ENCODE measurements around the gene RNF207. TPM values are rescaled to one million over a fixed set of nuclear protein-coding genes. Genes with fewer than 3 reads are reported as not detected.

The RNF207 gene
- total RNA-seq, 1 experiment from 2014 or later: 4.9 TPM

DNA sequence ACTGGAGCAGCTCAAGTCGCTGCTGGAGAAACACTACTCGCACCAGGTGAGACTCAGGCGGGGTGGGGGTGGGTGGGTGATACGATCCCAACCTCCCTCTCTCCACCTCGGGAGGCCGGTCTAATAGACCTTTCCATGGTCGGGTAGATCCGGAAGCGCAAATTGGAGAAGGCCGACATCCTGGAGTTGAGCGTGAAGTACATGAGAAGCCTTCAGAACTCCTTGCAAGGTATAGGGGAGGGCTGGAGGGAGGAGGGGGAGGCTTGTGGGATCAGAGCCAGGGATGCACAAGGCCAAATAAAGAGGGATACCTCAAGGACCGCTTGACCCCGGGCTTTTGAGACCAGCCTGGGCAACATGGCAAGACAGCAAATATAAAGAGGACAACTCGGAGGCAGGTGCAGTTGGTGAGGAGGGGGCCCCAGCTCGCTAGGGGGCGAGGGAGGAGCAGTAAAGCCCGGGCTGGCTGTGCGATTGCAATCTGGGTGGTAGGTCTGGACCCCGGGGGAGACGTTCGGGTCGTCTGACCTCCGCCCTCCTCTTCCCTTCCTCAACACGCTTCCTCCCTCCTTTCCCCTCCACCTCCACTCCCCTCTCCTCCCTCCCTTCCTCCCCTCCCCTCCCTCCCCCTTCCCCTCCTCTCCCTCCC lies 38.6 kb downstream of the RNF207 start:
- Histone ChIP-seq H3K27ac (ENCODE audit: insufficient read length, low read depth, low read length) (no peak overlapping the region), H4K91ac (ENCODE audit: insufficient read length, low read depth, low read length) (no peak overlapping the region), H3K56ac (ENCODE audit: insufficient read length, low read depth, low read length) (no peak overlapping the region), H2BK120ac (ENCODE audit: low read depth, low read length, poor library complexity, severe bottlenecking) (no peak overlapping the region), H2AFZ (ENCODE audit: low read length) (no peak overlapping the region), H3K9ac (ENCODE audit: extremely low read depth, insufficient read length, low read length) (no peak overlapping the region), H4K20me1 (ENCODE audit: control insufficient read depth, insufficient read depth, insufficient read length) (no peaks in the 10 kb centered on the region), H3K4me1 (ENCODE audit: insufficient read depth, low read length) (peaks cover 2% of the 10 kb centered on the region; the same call in 1 of the 2 replicates), H2BK12ac (ENCODE audit: insufficient read length, low read depth, low read length) (no peak overlapping the region), H2BK15ac (ENCODE audit: low read depth, low read length) (no peak overlapping the region), H3K23ac (ENCODE audit: insufficient read length, low read depth, low read length) (no peak overlapping the region), H3K27me3 (ENCODE audit: insufficient read depth, low read length) (peaks cover 5% of the 10 kb centered on the region; the same call in 1 of the 2 replicates), H4K5ac (ENCODE audit: insufficient read length, low read depth, low read length) (no peak overlapping the region), H3K79me1 (ENCODE audit: insufficient read depth, low read depth, low read length, poor library complexity, severe bottlenecking) (no peaks in the 10 kb centered on the region), H4K8ac (replicated peaks; ENCODE audit: insufficient read length, low read depth, low read length) (no peak overlapping the region), H2AK5ac (ENCODE audit: insufficient read length, low read length) (no peak overlapping the region), H2BK20ac (ENCODE audit: low read depth, low read length, poor library complexity, severe bottlenecking) (no peak overlapping the region), H3K4me2 (ENCODE audit: insufficient read depth, insufficient read length, low read length) (peak overlapping the region; percentile 79), H3K9me3 (ENCODE audit: control insufficient read depth, low read depth, low read length) (no peaks in the 10 kb centered on the region), H3K18ac (ENCODE audit: insufficient read length, low read depth, low read length) (no peak overlapping the region), H3K79me2 (ENCODE audit: insufficient read depth, low read length) (no peaks in the 10 kb centered on the region), H3K23me2 (ENCODE audit: insufficient read length, low read depth, low read length, poor library complexity, severe bottlenecking) (peaks cover 25% of the 10 kb centered on the region), H3T11ph (ENCODE audit: low read length) (no peak overlapping the region), H3K14ac (ENCODE audit: insufficient read depth, low read length) (no peak overlapping the region), H3K4ac (ENCODE audit: low read depth, low read length) (no peak overlapping the region), H2BK5ac (ENCODE audit: insufficient read length, low read length) (no peak overlapping the region)
- H3K36me3 Mint-ChIP-seq (ENCODE audit: insufficient read depth in 1 of 3, low read depth in 3 of 3): no peaks in the 10 kb centered on the region
- peaks cover 32% of the 10 kb centered on the region for H3K27me3 Mint-ChIP-seq (ENCODE audit: low read depth)
- H3K4me1 Mint-ChIP-seq: peaks cover 41 to 42% of the 10 kb centered on the region in 2 experiments
- DNase-seq: peak; percentile 55
- peak overlapping the region in 2 of 3 experiments; percentile 20 to 57; a peak in 3 of 7 replicates for H3K27ac Mint-ChIP-seq
- no CpG with 5 or more reads among the region's 24 CpGs for WGBS (ENCODE audit: extremely low coverage, insufficient read length, low lambda C conversion rate)
- TF ChIP-seq, protein P1, sequence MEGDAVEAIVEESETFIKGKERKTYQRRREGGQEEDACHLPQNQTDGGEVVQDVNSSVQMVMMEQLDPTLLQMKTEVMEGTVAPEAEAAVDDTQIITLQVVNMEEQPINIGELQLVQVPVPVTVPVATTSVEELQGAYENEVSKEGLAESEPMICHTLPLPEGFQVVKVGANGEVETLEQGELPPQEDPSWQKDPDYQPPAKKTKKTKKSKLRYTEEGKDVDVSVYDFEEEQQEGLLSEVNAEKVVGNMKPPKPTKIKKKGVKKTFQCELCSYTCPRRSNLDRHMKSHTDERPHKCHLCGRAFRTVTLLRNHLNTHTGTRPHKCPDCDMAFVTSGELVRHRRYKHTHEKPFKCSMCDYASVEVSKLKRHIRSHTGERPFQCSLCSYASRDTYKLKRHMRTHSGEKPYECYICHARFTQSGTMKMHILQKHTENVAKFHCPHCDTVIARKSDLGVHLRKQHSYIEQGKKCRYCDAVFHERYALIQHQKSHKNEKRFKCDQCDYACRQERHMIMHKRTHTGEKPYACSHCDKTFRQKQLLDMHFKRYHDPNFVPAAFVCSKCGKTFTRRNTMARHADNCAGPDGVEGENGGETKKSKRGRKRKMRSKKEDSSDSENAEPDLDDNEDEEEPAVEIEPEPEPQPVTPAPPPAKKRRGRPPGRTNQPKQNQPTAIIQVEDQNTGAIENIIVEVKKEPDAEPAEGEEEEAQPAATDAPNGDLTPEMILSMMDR (conservative IDR thresholded peaks at IDR 0.05): no peak
- H3K4me3 Mint-ChIP-seq: peak overlapping the region; percentile 83 to 89
- no peaks in the 10 kb centered on the region for H3K9me3 Mint-ChIP-seq
